NCI-H748 (cell line): ENCODE measurements around the gene PRKAG2.

Experiments
- DNase-seq: peaks from one replicate; lab custom pipeline; 2025; ENCODE audit not compliant: unreplicated experiment; lab: John Stamatoyannopoulos, UW

PRKAG2 gene

DNA sequence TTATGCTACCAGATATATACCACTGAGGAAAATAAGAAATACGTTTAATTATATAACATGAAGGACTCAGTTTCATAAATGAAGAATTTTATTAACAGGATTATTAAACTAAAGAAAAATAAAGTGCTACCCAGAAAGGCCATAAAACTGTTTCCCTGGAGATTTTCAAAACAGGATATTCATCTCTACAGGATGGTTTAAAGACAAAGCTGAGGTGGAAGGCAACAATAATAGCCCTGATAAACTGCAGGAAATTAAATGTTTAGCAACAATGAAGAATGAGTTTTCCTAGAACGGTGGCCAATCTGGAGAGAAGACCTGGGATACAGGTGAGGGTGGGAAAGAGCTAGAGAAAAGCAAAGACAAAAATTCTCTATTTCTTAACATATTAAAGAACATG, 369.1 kb downstream of the PRKAG2 start:
- DNase-seq, result no peak

DNA sequence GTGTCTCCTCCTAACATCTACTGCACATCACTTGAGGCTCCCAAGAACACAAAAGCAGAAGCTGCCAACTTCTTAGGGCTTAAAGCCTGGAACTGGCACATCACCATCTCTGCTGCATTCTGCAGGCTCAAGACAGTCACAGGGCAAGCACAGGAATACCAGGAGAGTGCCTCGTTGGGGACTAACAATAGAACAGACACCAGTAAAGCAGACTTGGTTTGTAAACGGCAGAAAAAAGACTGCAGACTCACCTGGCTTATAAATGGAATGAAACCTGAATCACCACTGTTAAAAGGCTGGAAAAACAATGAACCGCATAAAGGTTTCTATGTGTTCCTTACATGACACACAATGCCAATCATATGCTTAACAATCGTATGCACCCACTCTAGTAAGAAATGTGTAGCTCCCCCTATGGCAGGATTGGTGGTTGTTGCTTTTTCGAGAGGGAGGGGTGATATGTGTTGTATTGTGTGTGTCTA, 370.0 kb downstream of the PRKAG2 start:
- no peak for DNase-seq
